Testis (tissue), 2 donors: ENCODE data around the gene ADM2.

ENCODE experiments used
- CTCF ChIP-seq, 3 experiments: fragments of 450-650 bp in 2 of 3; fragments of 200-600 bp in 1 of 3; sonication (generic) in 1 of 3; IDR thresholded peaks; one replicate each; pipeline ENCODE4 v1.5.1; 2016 to 2019; ENCODE audit warnings: antibody characterized with exemption in 3 of 3, mild to moderate bottlenecking in 2 of 3, moderate library complexity in 1 of 3
- POLR2A ChIP-seq: fragments of 450-650 bp; IDR thresholded peaks from one replicate; pipeline ENCODE4 v1.6.1; 2017; ENCODE audit warnings: antibody characterized with exemption, mild to moderate bottlenecking, moderate library complexity

DNA sequence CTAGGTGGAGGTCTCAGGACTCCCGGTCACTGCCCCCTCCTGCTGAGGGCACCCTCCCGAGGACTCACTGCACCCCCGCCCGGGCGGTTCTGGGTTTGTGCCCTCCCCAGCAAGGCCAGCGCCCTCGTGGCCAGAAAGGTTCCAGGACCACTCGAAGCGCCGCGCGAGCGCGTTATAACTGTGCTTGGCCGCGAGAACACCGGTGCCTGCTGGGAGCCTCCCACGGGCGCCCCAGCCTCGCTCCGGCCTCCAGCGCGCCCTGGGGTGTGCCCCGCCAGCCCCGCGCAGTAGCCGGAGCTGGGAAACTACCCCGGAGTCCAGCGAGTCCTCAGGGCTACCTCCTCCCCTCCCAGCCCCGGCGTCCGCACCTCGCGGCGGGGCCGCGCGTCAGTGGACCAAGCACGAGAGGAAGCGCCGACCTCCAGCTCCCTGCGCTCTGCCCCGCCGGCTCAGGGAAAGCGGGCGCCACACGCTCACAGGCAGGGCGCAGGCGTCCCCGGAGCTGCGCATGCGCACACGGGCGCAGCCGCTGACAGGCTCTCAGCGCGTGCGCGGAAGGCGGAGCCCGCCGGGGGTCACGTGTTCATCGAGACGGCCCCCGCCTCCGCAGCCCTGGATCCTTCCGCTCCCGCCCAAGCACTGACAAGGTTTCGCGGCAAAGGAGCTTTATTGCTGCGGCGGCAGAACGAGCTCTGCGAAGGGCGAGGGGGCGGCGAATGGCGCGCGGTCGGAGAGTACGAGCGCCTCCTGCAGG lies 43.9 kb downstream of the ADM2 start, which contains the start of gene SCO2:
- TF ChIP-seq CTCF (IDR thresholded peaks at IDR 0.05) (peak in 1 of 3 experiments; percentile 39), POLR2A (no peak)
